Measurements from ENCODE around the gene GPR33.

- no peak for TF ChIP-seq POLR2A (IDR thresholded peaks at IDR 0.05)
- TF ChIP-seq CTCF (IDR thresholded peaks at IDR 0.05) = no peak
Measured at GRCh38 chr14:31484754-31485153, 3.1 kb downstream of the GPR33 start.

Measured in esophagus squamous epithelium (tissue), 4 donors.